Bronchial epithelial cell (primary cell): ENCODE results near the gene PSMD5. TPM values are rescaled to one million over a fixed set of nuclear protein-coding genes. Genes with fewer than 3 reads are reported as not detected.
A peak's percentile ranks its signal among the peaks of the same experiment; 100 is the strongest.

Experiments
- DNase-seq: peaks from one replicate; pipeline ENCODE4 v3.0.0-alpha.2; 2010; ENCODE audit warnings: low read depth
- FAIRE-seq: peaks from 2 replicates; lab custom pipeline; 2011; peaks lifted over from hg19 to GRCh38; lab: Jason Lieb, UNC
- H3K27me3 ChIP-seq: 2 replicates; pipeline ENCODE4 v1.5.1; 2011; ENCODE audit warnings: low read length; ENCODE audit not compliant: control insufficient read depth, insufficient read depth
- H3K36me3 ChIP-seq: 2 replicates; pipeline ENCODE4 v1.5.1; 2011; ENCODE audit warnings: low read length; ENCODE audit not compliant: control insufficient read depth, insufficient read depth
- H3K4me3 ChIP-seq: 2 replicates; pipeline ENCODE4 v1.5.1; 2011; ENCODE audit warnings: mild to moderate bottlenecking, low read depth, low read length, control low read depth
- total RNA-seq: library from RNA; depleted of rRNA; stranded (reverse); fragments of >200 nt; gene quantifications from 2 replicates; pipeline ENCODE4 v1.2.1, GENCODE V29; 2014
- TF ChIP-seq, protein P1 (sequence below): IDR thresholded peaks from 2 replicates; pipeline ENCODE4 v1.5.1; 2011; ENCODE audit warnings: mild to moderate bottlenecking, moderate library complexity, low read length, control low read depth, inconsistent platforms; ENCODE audit not compliant: insufficient read depth, severe bottlenecking

Gene PSMD5
- total RNA-seq, 1 donor from 2014 or later, result 12.4 TPM

DNA sequence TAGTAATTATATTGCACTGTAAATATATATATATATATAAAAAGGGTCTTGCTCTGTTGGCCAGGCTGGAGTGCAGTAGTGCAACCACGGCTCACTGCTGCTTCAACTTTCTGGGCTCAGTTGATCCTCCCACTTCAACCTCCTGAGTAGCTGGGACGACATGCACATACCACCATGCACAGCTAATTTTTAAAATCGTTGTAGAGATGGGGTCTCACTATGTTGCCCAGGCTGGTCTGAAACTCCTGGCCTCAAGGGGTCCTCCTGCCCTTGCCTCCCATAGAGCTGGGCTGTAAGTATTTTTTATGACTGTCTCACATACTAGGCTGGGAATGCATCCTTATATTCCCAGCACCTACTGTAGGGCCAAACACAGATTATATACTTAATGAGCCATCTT lies 11.9 kb downstream of the PSMD5 start:
- TF ChIP-seq, protein P1, sequence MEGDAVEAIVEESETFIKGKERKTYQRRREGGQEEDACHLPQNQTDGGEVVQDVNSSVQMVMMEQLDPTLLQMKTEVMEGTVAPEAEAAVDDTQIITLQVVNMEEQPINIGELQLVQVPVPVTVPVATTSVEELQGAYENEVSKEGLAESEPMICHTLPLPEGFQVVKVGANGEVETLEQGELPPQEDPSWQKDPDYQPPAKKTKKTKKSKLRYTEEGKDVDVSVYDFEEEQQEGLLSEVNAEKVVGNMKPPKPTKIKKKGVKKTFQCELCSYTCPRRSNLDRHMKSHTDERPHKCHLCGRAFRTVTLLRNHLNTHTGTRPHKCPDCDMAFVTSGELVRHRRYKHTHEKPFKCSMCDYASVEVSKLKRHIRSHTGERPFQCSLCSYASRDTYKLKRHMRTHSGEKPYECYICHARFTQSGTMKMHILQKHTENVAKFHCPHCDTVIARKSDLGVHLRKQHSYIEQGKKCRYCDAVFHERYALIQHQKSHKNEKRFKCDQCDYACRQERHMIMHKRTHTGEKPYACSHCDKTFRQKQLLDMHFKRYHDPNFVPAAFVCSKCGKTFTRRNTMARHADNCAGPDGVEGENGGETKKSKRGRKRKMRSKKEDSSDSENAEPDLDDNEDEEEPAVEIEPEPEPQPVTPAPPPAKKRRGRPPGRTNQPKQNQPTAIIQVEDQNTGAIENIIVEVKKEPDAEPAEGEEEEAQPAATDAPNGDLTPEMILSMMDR, result no peak
- Histone ChIP-seq H3K36me3 (peaks cover 6% of the 10 kb centered on the region), H3K27me3 (no peaks in the 10 kb centered on the region), H3K4me3 (no peak overlapping the region)
- DNase-seq, result no peak
- FAIRE-seq, result no peak

DNA sequence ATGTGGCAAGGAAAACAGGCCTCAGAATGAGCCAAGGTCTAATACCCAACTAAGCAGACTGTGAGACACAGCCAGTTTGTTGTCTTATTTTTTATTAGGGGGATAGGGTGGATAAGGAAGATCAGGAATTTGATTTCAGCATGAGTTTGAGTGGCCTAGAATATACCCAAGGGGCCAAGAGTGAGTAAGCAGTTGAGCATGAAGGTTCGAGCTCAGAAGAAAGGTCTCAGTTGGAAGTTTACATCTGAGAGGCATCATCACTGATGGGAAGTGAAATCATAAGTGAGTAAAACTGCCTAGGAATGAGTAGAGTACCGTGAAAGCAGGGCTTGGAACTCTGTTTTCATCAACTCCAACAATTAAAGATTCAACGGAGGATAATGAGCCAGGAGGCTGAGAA lies 12.6 kb downstream of the PSMD5 start:
- Histone ChIP-seq H3K27me3 (no peaks in the 10 kb centered on the region), H3K4me3 (no peak overlapping the region), H3K36me3 (peaks cover 5% of the 10 kb centered on the region)
- DNase-seq (no peak), FAIRE-seq (no peak)
- TF ChIP-seq, protein P1, result no peak

DNA sequence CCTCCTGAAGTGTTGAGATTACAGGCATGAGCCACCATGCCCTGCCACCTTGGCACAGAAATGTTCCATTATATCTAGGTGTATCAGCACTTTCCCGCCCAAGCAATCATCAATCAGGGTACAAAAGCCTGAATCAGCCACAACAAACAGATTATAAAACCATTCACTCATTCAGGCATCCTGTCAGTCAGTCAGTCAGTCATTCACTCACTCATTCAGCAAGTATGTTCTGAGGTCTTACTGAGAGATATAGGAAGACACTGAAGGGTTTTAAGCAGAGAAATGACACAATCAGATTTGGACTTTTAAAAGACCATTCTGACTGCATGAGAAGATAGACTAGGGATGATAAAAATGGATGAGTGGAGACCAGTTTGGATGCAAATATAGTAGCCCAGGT lies 13.1 kb downstream of the PSMD5 start:
- peaks cover 5% of the 10 kb centered on the region for H3K36me3 ChIP-seq
- no peak overlapping the region for H3K4me3 ChIP-seq
- FAIRE-seq (no peak), DNase-seq (no peak)
- no peaks in the 10 kb centered on the region for H3K27me3 ChIP-seq
- TF ChIP-seq, protein P1, result no peak

DNA sequence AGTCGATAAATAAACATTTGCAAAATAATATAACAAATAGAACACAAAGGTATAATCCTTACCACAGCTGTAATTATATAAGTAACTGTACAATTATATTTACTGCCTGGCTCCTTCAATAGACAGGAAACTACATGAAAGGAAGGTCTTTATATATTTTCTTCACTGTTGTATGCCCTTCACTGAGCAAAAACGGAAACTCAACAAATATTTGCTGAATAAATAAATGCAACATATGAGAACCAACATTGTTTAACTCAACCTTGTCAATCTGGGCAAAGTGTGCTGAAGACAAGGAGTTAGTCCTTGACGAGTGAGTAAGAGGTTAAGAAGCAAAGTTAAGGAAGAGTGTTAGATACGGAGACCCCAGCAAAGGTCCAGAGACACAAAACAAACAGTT lies 22.6 kb downstream of the PSMD5 start:
- FAIRE-seq (peak; percentile 13), DNase-seq (no peak)
- no peaks in the 10 kb centered on the region for H3K27me3 ChIP-seq
- peaks cover 6% of the 10 kb centered on the region for H3K36me3 ChIP-seq
- TF ChIP-seq, protein P1, result no peak
- H3K4me3 ChIP-seq, result no peak overlapping the region

DNA sequence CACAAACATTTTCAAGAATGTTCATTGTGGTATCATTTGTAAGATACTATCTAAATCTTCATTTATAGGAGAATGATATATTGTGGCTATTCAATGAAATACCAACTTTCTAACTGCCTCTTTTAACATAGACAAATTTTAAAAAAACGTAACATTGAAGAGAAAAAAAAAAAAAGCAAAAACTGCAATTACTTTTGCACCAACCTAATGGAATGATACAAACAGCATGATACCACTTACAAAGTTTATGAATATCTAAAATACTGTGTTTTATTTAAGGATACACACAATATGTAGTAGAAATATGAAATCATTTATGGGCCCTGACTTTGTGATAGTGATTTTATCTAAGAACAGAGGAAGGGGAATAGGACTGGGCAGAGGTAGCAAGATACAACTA lies 24.1 kb downstream of the PSMD5 start:
- H3K27me3 ChIP-seq, result no peaks in the 10 kb centered on the region
- DNase-seq, result no peak
- no peak overlapping the region for H3K4me3 ChIP-seq
- peaks cover 5% of the 10 kb centered on the region for H3K36me3 ChIP-seq
- TF ChIP-seq, protein P1, result no peak
- FAIRE-seq, result no peak

DNA sequence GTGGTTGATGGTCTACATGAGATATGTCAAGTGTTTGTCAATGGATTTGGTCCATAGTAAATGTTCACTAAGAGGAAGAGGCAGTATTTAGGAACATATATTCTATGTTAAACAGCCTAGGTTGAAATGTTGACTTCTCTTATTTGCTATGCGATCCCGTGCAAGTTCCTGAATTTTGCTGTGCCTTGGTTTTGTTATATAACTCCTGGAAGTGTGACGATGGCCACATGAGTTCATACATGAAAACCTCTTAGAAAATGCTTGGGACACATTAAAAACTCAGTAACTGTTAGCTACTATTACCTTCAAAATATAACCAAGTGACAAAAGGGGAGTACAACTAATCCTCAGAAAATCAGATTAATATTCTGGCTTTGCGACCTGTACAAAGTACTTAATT lies 27.6 kb downstream of the PSMD5 start:
- Histone ChIP-seq H3K36me3 (no peaks in the 10 kb centered on the region), H3K27me3 (no peaks in the 10 kb centered on the region), H3K4me3 (no peak overlapping the region)
- FAIRE-seq (no peak), DNase-seq (no peak)
- TF ChIP-seq, protein P1, result no peak
